DMS 273 treated with DMSO at 0.1 percent for 48 hours (cell line): ENCODE data around the gene ERCC6L.

Experiments
- DNase-seq: peaks from one replicate; lab custom pipeline; 2025; lab: John Stamatoyannopoulos, UW

ERCC6L gene, protein sequence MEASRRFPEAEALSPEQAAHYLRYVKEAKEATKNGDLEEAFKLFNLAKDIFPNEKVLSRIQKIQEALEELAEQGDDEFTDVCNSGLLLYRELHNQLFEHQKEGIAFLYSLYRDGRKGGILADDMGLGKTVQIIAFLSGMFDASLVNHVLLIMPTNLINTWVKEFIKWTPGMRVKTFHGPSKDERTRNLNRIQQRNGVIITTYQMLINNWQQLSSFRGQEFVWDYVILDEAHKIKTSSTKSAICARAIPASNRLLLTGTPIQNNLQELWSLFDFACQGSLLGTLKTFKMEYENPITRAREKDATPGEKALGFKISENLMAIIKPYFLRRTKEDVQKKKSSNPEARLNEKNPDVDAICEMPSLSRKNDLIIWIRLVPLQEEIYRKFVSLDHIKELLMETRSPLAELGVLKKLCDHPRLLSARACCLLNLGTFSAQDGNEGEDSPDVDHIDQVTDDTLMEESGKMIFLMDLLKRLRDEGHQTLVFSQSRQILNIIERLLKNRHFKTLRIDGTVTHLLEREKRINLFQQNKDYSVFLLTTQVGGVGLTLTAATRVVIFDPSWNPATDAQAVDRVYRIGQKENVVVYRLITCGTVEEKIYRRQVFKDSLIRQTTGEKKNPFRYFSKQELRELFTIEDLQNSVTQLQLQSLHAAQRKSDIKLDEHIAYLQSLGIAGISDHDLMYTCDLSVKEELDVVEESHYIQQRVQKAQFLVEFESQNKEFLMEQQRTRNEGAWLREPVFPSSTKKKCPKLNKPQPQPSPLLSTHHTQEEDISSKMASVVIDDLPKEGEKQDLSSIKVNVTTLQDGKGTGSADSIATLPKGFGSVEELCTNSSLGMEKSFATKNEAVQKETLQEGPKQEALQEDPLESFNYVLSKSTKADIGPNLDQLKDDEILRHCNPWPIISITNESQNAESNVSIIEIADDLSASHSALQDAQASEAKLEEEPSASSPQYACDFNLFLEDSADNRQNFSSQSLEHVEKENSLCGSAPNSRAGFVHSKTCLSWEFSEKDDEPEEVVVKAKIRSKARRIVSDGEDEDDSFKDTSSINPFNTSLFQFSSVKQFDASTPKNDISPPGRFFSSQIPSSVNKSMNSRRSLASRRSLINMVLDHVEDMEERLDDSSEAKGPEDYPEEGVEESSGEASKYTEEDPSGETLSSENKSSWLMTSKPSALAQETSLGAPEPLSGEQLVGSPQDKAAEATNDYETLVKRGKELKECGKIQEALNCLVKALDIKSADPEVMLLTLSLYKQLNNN

DNA sequence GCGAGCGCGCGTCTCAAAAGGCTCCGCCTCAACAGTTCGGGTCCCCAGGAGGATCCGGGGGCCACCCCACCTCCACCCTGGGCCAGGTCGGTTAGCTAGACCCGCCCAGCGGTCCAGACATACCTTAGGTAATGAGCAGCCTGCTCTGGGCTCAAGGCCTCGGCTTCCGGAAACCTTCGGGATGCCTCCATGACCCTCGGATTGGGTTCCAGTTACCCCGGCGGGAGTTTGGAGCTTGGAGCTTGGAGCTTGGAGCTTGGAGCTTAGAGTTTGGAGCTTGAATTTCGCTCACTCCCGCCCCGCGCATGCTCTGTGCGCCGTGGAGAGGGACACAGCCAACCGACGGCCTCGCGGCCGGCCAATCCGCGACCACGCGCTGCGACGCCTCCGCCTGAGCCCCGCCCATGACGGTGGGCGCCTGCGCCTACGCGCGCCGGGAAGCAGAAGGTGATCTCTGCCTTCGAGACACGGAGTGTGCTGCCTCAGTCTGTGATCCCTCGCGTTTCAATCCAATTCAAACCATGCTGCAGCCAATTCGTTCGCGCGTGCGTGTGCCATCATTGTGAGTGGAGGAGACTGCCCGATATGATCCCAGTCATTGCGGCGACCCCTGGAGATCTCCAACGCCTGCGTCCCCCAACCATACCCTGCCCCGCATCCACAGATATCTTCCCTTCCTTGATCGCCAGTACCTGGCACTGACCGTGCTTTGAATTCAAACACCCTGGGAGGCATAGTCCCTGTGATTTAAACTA lies at the start of gene ERCC6L:
Gene ERCC6L (minus strand): TSS at position 307 of the 755 bp plus-strand sequence. CDS start 116 bp downstream, at position 191.
- DNase-seq: peak; percentile 82

DNA sequence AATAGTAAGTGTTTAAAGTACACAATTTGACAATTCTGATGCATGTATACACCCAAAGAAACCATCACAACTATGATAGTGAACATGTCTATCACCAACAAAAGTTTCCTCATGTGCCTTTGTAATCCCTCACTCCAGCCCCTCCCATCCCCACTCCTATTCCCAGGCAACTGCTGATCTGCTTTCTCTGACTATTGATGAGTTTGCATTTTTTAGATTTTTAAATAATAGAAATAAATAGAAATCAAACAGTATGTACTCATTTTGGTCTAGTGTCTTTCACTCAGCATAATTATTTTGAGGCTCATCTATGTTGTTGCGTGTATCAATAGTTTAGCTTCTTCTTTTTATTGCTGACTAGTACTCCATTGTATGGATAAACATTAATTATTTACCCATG lies 43.5 kb upstream of the ERCC6L start:
- no peak for DNase-seq

DNA sequence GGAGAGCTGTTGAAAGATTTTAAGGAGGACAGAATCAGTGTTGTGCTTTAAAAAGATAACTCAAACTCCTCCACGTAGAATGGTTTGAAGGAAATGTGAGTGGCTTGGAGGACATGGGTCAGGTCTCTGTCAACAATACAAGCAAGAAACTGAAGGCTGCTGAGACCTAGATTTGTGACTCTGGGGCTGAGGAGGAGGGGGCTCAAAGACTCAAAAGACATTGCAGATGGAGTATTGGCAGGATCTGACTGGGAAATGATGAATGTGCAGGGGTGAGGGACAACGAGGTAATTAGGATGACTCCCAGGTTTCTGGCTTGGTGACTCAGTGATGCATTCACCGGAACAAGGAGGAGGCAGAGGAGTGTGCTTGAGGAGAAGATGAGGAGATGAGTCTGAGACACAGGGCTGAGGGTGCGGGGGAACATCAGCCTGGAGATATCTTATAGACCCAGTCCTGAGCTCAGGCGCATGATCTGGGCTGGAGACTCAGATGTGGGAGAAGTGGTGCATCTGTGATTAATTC lies 41.6 kb upstream of the ERCC6L start:
- DNase-seq: no peak

DNA sequence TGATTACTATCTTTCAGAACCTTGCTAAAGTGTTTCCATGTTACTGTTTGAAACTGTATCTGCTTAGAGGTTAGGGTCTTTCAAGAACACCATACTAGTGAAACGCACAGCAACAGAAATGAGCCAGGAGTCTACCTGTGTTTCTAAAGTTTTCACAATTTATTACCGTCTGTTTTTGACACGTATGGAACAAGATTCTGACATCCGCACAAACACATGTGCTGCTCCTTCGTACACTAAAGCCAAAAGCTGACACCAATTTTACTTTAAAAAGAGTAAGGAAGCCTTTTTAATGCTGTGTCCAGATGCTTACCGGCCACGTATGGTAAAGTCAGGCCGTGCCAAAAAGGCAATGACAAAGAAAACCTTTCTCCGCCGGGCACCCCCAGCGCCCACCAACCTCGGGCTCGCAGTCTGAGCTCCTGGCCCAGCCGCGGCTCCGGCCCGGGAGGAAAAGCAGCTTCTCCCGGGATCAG lies 37.7 kb upstream of the ERCC6L start:
- no peak for DNase-seq

DNA sequence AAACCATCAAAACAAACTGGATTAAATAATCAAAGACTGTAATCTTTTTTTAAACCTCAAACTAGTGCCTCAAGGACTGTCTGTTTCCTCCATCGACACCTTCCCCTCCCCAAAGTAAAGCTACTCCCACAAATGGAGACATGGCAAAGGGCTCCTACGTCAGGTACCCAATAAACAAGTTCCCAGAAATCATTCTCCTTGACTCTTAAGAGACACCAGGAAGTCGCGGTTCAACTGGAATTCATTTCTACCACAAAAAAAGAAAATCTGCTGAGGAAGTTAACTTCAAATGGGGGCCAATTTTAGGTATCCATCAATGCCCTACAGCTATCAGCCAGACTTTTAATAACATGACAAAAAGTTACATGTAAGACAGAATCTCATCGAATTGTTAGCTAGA lies 35.7 kb upstream of the ERCC6L start:
- no peak for DNase-seq

DNA sequence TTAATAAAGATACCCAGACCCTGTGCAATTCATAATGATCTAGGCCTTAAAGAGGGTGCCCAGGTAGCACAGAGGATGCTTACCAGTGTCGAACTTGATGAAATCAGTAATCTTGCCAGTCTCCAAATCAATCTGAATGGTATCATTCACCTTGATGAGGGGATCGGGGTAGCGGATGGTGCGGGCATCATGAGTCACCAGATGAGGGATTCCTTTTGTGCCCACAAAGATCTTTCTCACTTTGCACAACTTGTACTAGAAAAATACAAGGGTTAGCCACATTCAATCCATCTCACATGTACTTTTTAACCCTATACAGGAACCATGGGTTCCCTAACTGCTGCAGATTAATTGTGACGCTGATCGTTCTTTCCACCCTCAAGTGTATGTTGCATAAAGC lies 34.9 kb upstream of the ERCC6L start:
- no peak for DNase-seq

DNA sequence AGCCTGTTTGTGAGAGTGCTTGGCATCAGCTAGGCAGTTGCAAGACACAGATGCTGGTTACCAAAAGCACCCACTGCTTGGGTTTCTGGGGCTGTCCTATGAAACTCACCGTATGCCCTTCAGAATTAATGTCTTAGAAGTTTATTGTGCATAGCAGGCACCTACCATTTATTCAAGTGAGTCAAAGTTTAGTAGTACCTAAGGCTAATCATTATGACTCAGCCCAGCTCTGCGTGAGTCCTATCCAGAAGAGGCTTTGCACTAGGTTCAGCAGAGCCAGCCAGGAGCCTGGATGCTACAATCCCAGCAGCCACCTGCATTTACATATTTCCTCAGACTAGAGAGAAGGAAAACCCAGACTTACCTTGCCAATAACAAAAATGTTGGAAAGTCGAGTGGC lies 34.0 kb upstream of the ERCC6L start:
- no peak for DNase-seq

DNA sequence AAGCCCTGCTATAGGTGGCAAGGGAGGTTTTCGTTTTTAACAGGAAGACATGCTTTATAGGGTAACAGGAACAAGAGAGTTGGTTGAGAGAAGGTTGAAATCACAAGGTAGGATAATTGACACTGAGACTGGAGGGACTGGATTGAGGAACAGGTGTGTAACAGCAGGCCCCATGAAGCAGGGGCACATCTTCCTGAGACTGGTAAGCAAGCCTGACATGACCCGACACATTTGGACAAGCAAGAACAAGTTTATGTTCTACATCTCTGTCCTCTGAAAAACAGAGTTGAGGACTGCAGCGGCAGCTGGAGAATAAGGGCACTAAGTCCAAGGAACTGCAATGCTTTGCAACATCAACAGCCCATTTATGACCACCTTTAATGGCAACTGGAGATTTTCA lies 33.0 kb upstream of the ERCC6L start:
- DNase-seq: no peak

DNA sequence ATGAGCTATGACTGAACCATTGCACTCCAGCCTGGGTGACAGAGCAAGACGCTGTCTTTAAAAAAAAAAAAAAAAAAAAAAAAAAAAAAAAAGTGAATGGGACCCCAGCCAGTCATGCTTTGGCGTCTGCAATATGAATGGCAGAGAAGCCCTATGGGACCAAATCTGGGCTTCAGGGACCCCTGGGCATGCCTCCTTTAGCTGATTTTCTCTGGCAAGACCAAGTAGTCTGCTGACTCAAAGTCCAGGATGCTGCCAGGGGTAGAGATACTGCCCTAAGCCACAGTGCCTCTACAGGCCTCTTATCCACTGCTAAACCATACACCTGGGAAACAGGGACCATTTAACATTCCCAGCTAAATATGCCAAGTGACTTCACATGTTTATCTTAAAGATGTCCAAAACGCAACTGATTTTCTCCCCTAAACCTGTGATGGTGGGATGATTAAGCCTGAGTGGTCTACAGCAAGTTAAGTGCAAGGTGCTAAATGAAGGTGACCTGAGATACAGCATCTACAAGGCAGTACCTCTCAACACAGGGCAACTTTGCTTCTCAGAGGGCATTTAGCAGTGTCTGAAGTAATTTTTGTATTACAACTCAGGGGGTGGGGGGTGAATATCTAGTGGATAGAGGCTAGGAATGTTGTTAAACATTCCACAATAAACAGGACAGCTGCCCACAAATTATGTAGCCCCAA lies 32.4 kb upstream of the ERCC6L start:
- no peak for DNase-seq

DNA sequence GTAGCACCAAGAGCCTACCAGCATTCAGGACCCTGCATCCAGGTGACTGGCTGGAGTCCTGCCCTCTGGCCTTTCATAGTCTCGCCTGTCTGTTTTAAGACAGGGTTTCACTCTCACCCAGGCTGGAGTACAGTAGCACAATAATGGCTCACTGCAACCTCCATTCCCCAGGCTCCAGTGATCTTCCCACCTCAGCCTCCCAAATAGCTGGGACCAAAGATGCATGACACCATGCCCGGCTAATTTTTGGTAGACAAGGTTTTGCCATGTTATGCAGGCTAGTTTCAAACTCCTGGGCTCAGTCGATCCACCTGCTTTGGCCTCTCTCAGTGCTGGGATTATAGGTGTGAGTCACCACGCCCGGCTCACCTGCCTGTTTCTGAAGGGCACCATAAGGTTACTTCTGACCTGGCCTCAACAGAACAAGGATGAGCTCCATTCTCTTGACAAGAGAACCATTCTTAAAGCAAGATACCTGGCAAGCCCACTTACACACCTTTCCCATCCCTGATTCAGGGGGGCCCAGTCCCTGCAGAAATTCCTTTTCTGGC lies 31.6 kb upstream of the ERCC6L start:
- DNase-seq: no peak

DNA sequence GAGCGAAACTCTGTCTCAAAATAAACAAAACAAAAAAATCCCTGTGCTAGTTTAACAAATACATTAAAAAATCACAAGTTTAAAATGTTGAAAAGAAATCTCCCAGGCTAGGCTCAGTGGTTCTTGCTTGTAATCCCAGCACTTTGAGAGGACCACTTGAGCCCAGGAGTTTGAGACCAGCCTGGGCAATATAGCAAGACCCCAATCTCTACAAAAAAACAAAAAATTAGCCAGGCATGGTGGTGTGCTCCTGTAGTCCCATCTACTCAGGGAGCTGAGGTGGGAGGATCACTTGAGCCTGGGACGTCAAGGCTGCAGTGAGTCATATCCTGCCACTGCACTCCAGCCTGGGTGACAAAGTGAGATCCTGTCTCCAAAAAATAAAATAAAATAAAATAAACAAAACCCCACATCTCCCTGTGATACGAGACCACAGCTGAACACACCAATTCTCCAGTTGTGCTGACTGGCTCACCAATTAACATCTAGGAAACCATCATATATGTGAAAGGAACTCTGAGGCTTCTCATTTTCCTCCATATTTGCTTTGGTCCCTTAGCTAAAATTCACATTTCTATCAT lies 30.9 kb upstream of the ERCC6L start:
- no peak for DNase-seq

DNA sequence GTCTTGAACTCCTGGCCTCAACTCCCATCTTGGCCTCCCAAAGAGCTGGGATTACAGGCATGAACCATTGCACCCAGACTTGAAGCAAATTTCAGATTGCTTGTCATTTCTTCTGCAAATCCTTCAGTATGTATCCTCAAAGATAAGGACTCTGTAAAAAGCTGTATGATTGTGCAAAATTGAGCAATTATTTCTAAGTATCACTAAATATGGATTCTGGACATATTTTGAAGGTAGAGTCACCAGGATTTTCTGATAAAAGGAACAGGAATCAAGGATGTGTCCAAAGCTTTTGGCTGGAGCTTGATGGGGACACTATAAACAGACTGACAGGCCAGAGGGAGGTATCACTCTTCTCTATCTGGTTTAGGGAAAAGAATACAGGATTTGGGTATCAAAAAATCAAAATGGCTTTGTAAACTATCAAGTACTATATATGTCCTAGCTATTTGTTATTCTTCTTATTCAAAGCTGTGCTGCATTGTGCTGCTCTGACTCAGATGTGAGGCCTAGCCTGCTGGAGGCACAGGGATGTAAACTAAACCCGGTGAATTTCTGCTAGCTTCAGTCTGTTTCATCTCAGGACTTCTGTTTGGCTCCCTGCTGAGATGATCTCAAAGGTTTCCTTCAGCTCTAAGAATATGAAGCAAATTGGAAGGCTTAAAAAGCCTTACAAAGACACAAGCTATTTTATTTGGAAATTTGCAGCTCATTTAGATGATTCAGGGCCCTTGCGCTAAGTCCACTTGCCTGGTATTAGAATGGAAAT lies 30.0 kb upstream of the ERCC6L start:
- DNase-seq: no peak

DNA sequence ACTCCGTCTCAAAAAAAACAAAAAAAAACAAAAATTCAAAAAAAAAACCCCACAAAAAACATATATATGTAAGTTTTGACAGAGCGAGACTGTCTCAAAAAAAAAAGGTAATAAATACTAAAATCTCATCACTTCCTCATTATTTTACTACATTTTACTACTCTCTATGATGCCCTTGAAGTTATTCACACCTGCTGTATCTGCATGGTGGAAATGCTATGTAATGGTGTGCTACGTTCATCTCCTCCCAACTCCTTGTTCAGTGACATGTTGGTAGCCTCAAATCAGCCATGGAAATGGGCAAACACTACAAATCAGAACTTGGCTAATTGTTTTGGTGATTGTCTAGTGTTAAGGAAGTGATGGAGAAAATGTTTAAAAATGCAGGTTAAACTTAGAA lies 26.4 kb upstream of the ERCC6L start:
- no peak for DNase-seq

DNA sequence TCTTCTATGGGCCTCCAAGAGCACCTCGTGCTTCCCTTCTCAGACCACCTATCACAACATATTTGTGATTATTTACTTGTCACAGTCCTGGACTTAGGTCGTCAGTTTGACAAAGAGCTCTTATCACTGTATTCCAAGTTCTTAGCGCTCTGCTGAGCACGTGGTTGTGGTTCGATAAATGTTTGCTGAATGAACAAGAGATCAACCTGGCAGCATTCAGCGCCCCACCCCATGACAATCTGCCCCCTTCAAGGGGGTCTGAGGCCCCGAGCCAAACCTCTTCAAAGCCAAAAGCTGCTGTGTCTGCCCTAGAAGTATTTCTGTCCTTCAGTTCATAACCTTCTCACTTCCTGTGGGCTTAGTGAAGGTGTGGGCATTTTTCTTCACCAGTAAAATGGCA lies 23.2 kb upstream of the ERCC6L start:
- no peak for DNase-seq

DNA sequence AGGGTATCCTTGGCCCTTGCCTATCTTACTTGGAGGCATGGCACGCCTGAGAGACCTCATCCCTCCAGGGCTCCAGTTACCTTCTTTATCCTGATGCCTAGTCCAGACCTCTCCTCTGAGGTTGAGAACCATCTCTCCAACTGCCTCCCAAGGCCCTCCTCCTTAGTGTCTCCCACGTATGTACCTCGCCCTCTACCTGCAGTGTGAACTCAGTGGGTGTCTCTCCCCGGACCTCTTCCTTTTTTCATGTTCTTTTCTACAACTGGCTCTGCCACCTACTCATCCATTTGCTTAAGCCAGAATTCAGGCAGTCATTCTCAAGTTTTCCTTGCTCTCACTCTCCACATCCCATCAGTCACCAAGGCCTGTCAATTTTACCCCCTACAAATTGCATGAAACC lies 21.6 kb upstream of the ERCC6L start:
- no peak for DNase-seq

DNA sequence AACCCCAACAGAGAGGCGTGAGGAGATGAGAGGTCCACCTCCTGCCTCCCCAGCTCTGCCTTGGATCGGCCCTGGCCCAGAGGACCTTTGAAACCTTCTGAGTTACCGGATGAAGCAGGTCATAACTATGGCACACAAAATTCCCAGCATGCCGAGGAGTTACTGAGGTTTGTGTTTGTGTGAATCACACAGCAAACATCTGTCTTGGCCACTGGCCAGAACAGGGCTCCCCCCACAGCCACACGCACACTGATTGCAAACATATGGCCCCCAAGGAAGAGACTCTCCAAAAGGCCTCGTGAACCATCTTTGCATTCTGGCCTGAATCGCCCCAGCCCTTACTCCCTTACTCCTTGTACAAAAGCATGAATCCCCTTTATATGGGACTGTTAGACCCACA lies 19.3 kb upstream of the ERCC6L start:
- no peak for DNase-seq

DNA sequence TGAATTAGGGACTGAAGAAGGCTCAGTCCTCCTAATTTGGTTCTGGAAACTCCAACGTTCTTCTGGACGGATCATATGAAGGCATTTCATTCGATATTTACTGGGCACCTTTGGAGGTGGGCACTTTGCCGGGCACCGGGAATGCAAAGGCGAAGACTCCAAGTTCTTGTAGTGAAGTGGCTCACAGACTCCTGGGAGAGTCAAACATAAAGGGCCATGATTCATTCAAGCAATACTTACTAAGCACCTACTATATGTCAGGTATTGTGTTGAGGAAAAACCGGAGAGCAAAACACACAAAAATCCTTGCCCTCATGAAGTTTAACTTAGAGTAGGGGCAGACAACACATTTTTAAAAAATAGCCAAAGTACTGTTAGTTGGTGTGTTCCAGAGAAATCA lies 17.0 kb upstream of the ERCC6L start:
- DNase-seq: no peak

DNA sequence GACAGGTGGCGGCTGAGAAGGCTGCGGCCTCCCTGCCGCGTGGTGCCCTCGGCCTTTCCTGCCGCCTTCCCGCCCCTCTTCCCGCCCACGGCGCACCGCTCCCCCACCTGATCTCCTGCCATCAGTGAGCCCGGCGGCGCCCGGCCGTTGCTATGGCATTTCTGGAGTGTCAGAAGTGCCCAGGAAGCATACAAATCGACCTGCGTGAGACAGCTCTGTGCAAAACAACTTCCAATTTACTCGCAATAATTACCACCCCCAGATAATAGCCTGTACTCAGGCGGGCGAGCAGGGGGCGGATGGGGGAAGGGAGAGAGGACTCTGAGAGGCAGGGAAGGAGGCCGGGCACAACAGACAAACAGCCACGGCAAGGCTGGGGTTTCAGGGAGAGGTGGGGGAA lies 16.6 kb upstream of the ERCC6L start:
- no peak for DNase-seq

DNA sequence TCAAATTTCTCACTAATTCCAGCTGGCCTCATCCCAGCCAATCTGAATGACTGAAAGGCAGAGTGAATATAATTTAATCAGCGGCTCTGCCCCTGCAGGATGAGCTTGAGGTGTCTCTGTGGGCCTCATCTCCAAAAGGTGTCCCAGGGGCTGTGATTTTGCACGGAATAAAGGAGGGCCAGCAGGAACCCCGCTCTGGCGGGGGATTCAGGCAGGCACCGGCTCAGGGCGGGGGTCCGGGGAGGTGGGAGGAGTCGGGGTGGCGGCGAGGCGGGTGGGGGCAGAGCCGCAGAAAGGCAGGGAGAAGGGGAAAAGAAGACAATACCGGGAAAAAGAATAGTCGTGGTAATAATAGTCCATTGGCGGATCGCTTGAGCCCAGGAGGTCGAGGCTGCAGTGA lies 16.0 kb upstream of the ERCC6L start:
- DNase-seq: no peak
